GM23248 (cell line): ENCODE results near the gene CTXN3.
"Not testable (repeated sequence)": the region's sequence is repeated elsewhere in the genome, so short reads cannot be mapped to it uniquely, and the experiment has no call there.

Experiments
- EZH2 ChIP-seq: fragments of 200-600 bp; sonication (generic); IDR thresholded peaks from 2 replicates; pipeline ENCODE4 v1.6.1; 2018; ENCODE audit warnings: antibody characterized with exemption, mild to moderate bottlenecking; ENCODE audit not compliant: insufficient read depth, poor library complexity, severe bottlenecking
- EZH2phosphoT487 ChIP-seq: fragments of 200-600 bp; sonication (generic); IDR thresholded peaks from 2 replicates; pipeline ENCODE4 v1.6.1; 2018; ENCODE audit warnings: antibody characterized with exemption, moderate library complexity, mild to moderate bottlenecking, low read depth; ENCODE audit not compliant: insufficient read depth

GRCh38 chr5:127679691-127680330 lies 30.9 kb downstream of the CTXN3 start:
- TF ChIP-seq EZH2, EZH2phosphoT487: not testable (repeated sequence)
